Measurements from ENCODE around the gene GNG8. TPM values are rescaled to one million over a fixed set of nuclear protein-coding genes. Genes with fewer than 3 reads are reported as not detected.

Gene GNG8
- total and polyA plus RNA-seq, 9 of the 15 experiments (the other 6 are each of a cell fraction or from before 2014, with no cell fraction given) = 1.3 TPM; not detected in 8

GRCh38 chr19:46620267-46620666, 15.7 kb downstream of the GNG8 start:
- H3K27me3 ChIP-seq (ENCODE audit: control insufficient read depth in 2 of 2, insufficient read depth in 2 of 2, low read length in 2 of 2) = no peaks in the 10 kb centered on the region
- intact Hi-C loops (cut with micrococcal nuclease) = no loop called here
- FAIRE-seq = no peak
- no peak for DNase-seq (ENCODE audit: extremely low read depth in 1 of 4, low spot score in 3 of 4)
- CTCF ChIA-PET (ENCODE audit: low intra/inter-chr PET ratio) = no interaction called here
- no TSS peak for BruUV-seq (replicated peaks)
- TF ChIP-seq SMAD1 (IDR thresholded peaks at IDR 0.05; ENCODE audit: low read depth, low read length, partially characterized antibody) (no peak), ZNF764 (CRISPR knock-in tag; IDR thresholded peaks at IDR 0.05; ENCODE audit: low read depth) (no peak), CBX1 (IDR thresholded peaks at IDR 0.05; ENCODE audit: low read depth) (no peak), TEAD4 (IDR thresholded peaks at IDR 0.05; ENCODE audit: low read length) (no peak), TEAD4 (CRISPR knock-in tag; IDR thresholded peaks at IDR 0.05; ENCODE audit: borderline replicate concordance) (no peak), ZBTB40 (IDR thresholded peaks at IDR 0.05) (no peak), ZBTB40 (CRISPR knock-in tag; IDR thresholded peaks at IDR 0.05) (no peak), RBM22 (IDR thresholded peaks at IDR 0.05; ENCODE audit: low read depth, low read length, poor library complexity, severe bottlenecking) (no peak), FOXA3 (CRISPR knock-in tag; conservative IDR thresholded peaks at IDR 0.05 in 1 of 2, IDR thresholded peaks at IDR 0.05 in 1 of 2) (no peak), FOS (IDR thresholded peaks at IDR 0.05; ENCODE audit: extremely low read depth, insufficient read length) (no peak), ZNF165 (CRISPR knock-in tag; IDR thresholded peaks at IDR 0.05; ENCODE audit: borderline replicate concordance) (no peak), ZNF212 (CRISPR knock-in tag; IDR thresholded peaks at IDR 0.05) (no peak)
- no peaks in the 10 kb centered on the region for H3K9me1 ChIP-seq (ENCODE audit: control insufficient read depth, insufficient read depth, low read length)
- ATAC-seq = no peak
- no peaks in the 10 kb centered on the region for H3K79me2 ChIP-seq (ENCODE audit: control insufficient read depth, insufficient read depth, low read length)
- no peak overlapping the region for H3K27ac ChIP-seq (ENCODE audit: extremely low read depth, low read depth, low read length)
- H2AFZ ChIP-seq (ENCODE audit: low read depth, low read length) = no peak overlapping the region
- WGBS (ENCODE audit: insufficient coverage, low coverage, missing lambda C conversion rate) = 86% methylated on average over 3 of the region's 3 CpGs
- H3K4me1 ChIP-seq (replicated peaks in 1 of 2; ENCODE audit: control insufficient read depth in 2 of 2, insufficient read depth in 2 of 2, low read length in 2 of 2) = peaks cover 49 to 51% of the 10 kb centered on the region in 2 experiments
- H3K9me3 ChIP-seq (replicated peaks; ENCODE audit: control insufficient read depth, insufficient read depth, low read depth, low read length) = no peaks in the 10 kb centered on the region
- in situ Hi-C loops (cut with MboI) = no loop called here
- H4K20me1 ChIP-seq (replicated peaks; ENCODE audit: control insufficient read depth, insufficient read depth, low read length) = no peaks in the 10 kb centered on the region
- H3K4me3 ChIP-seq = no peak overlapping the region
- H3K9ac ChIP-seq (ENCODE audit: insufficient read depth in 1 of 2, low read depth in 2 of 2, low read length in 2 of 2) = peak overlapping the region in 1 of 2 experiments; percentile 48; a peak in 1 of 4 replicates
- POLR2A ChIA-PET = interaction anchor here (1.6 kb wide), 1 partner anchor 9 kb away, joined by 8 read pairs; no protein-coding TSS in a partner anchor
- H3K36me3 ChIP-seq (ENCODE audit: control insufficient read depth, insufficient read depth, low read length) = no peaks in the 10 kb centered on the region
- no peak overlapping the region for H3K4me2 ChIP-seq (ENCODE audit: insufficient read depth, low read length)

All from K562 (cell line).